Measurements from ENCODE around the gene OLFML2A. TPM values are rescaled to one million over a fixed set of nuclear protein-coding genes. Genes with fewer than 3 reads are reported as not detected.

OLFML2A gene
- polyA plus RNA-seq, 1 experiment = 2.5 TPM

DNA sequence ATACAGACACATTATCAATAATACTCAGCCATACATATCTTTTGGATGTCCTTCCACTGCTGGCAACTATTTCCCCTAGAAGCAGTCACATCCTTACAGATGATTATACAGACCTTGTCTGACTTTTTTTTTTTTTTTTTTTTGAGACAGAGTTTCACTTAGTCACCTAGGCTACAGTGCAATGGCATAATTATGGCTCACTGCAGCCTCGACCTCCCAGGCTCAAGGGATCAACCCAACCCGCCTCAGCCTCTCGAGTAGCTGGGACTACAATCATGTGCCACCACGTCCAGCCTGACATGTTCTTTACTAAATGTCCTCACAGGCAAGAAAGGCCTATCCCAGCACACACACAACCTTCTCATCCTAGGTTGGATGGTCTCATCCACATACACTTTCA, 29.9 kb upstream of the OLFML2A start:
- no peak for DNase-seq (ENCODE audit: low read depth)
- TF ChIP-seq, protein P1, sequence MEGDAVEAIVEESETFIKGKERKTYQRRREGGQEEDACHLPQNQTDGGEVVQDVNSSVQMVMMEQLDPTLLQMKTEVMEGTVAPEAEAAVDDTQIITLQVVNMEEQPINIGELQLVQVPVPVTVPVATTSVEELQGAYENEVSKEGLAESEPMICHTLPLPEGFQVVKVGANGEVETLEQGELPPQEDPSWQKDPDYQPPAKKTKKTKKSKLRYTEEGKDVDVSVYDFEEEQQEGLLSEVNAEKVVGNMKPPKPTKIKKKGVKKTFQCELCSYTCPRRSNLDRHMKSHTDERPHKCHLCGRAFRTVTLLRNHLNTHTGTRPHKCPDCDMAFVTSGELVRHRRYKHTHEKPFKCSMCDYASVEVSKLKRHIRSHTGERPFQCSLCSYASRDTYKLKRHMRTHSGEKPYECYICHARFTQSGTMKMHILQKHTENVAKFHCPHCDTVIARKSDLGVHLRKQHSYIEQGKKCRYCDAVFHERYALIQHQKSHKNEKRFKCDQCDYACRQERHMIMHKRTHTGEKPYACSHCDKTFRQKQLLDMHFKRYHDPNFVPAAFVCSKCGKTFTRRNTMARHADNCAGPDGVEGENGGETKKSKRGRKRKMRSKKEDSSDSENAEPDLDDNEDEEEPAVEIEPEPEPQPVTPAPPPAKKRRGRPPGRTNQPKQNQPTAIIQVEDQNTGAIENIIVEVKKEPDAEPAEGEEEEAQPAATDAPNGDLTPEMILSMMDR (IDR thresholded peaks at IDR 0.05; ENCODE audit: insufficient read depth, low read depth, low read length) = no peak
- no peaks in the 10 kb centered on the region for H3K27me3 ChIP-seq (ENCODE audit: control insufficient read depth, insufficient read depth, low read length)
- H3K36me3 ChIP-seq (ENCODE audit: control insufficient read depth, insufficient read depth, low read length) = no peaks in the 10 kb centered on the region
- POLR2A ChIA-PET = no interaction called here
- no peak overlapping the region for H3K4me3 ChIP-seq (ENCODE audit: low read depth, low read length)
- CTCF ChIA-PET = interaction anchor here (1.4 kb wide), 1 partner anchor 35 kb away, joined by 4 read pairs; no protein-coding TSS in a partner anchor

DNA sequence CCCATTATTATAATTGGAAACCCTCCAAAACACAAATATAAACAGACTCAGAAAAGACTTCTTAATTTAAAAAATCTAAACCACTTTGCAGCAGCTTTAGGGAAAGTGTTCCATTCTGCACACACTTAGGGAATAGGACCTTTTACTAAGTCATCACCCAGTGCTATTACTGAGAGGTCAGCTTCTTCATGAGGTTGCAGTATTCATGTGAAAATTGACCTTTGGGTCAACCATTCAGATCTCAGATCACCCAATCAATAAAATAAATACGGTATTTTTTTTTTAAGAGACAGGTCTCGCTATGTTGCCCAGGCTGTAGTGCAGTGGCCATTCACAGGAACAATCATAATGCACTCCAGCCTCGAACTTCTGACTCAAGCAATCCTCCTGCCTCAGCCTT, 27.6 kb upstream of the OLFML2A start:
- Histone ChIP-seq H3K27me3 (ENCODE audit: control insufficient read depth, insufficient read depth, low read length) (no peaks in the 10 kb centered on the region), H3K36me3 (ENCODE audit: control insufficient read depth, insufficient read depth, low read length) (no peaks in the 10 kb centered on the region), H3K4me3 (ENCODE audit: low read depth, low read length) (no peak overlapping the region)
- ChIA-PET CTCF (interaction anchor here (0.6 to 1.5 kb wide), 6 partner anchors 11 to 150 kb away, joined by 3 to 4 read pairs (median 3); no protein-coding TSS in a partner anchor), POLR2A (no interaction called here)
- DNase-seq (ENCODE audit: low read depth) = no peak
- TF ChIP-seq, protein P1 (IDR thresholded peaks at IDR 0.05; ENCODE audit: insufficient read depth, low read depth, low read length) = no peak

GRCh38 chr9:124749781-124750180, 27.2 kb upstream of the OLFML2A start:
- TF ChIP-seq, protein P1 (IDR thresholded peaks at IDR 0.05; ENCODE audit: insufficient read depth, low read depth, low read length) = no peak
- POLR2A ChIA-PET = no interaction called here

GRCh38 chr9:124752967-124753366, 24.0 kb upstream of the OLFML2A start:
- CTCF ChIA-PET = interaction anchor here (1.0 to 3.1 kb wide), 8 partner anchors 10 to 201 kb away, joined by 3 to 14 read pairs (median 5); no protein-coding TSS in a partner anchor
- TF ChIP-seq, protein P1 (IDR thresholded peaks at IDR 0.05; ENCODE audit: insufficient read depth, low read depth, low read length) = no peak
- Histone ChIP-seq H3K27me3 (ENCODE audit: control insufficient read depth, insufficient read depth, low read length) (no peaks in the 10 kb centered on the region; the same call in none of the 2 replicates), H3K36me3 (ENCODE audit: control insufficient read depth, insufficient read depth, low read length) (no peaks in the 10 kb centered on the region), H3K4me3 (ENCODE audit: low read depth, low read length) (no peak overlapping the region)
- POLR2A ChIA-PET = no interaction called here
- DNase-seq (ENCODE audit: low read depth) = no peak

More at GRCh38 chr9:124749781-124750180, 27.2 kb upstream of the OLFML2A start:
- no peaks in the 10 kb centered on the region for H3K36me3 ChIP-seq (ENCODE audit: control insufficient read depth, insufficient read depth, low read length)
- H3K27me3 ChIP-seq (ENCODE audit: control insufficient read depth, insufficient read depth, low read length) = no peaks in the 10 kb centered on the region
- CTCF ChIA-PET = interaction anchor here (0.6 to 1.5 kb wide), 6 partner anchors 12 to 150 kb away, joined by 3 to 4 read pairs (median 3); no protein-coding TSS in a partner anchor
- H3K4me3 ChIP-seq (ENCODE audit: low read depth, low read length) = no peak overlapping the region
- DNase-seq (ENCODE audit: low read depth) = no peak

- H3K4me3 ChIP-seq (ENCODE audit: low read depth, low read length) = no peak overlapping the region
- TF ChIP-seq, protein P1 (IDR thresholded peaks at IDR 0.05; ENCODE audit: insufficient read depth, low read depth, low read length) = peak; percentile 72
- H3K27me3 ChIP-seq (ENCODE audit: control insufficient read depth, insufficient read depth, low read length) = peaks cover 2% of the 10 kb centered on the region
- no peaks in the 10 kb centered on the region for H3K36me3 ChIP-seq (ENCODE audit: control insufficient read depth, insufficient read depth, low read length)
- no peak for DNase-seq (ENCODE audit: low read depth)
- ChIA-PET POLR2A (no interaction called here), CTCF (interaction anchor here (0.6 to 3.1 kb wide), 10 partner anchors 11 to 203 kb away, joined by 3 to 14 read pairs (median 5); partner anchors contain the start of gene NR6A1)
These were observed 22.6 kb upstream of the OLFML2A start for GRCh38 chr9:124754289-124754688.
